Lower leg skin (tissue), 4 donors: ENCODE data around the gene VSTM2L. TPM values are rescaled to one million over a fixed set of nuclear protein-coding genes. Genes with fewer than 3 reads are reported as not detected.

Source experiments
- DNase-seq, 2 donors: peaks; one replicate each; pipeline ENCODE4 v3.0.0-alpha.2; 2019; ENCODE audit warnings: low spot score in 2 of 2
- H3K4me3 ChIP-seq: fragments of 200-600 bp; sonication (generic); 2 replicates; pipeline ENCODE4 v1.5.1; 2017; ENCODE audit warnings: mild to moderate bottlenecking, low read depth; ENCODE audit not compliant: poor library complexity, severe bottlenecking
- POLR2A ChIP-seq, 2 donors: fragments of 450-650 bp; IDR thresholded peaks; one replicate each; pipeline ENCODE4 v1.6.1; 2016 to 2017; ENCODE audit warnings: antibody characterized with exemption in 2 of 2, mild to moderate bottlenecking in 1 of 2, moderate library complexity in 1 of 2
- WGBS, 2 donors: methylation state at CpG; one replicate each; pipeline ENCODE4 v1.1.5; 2018; 5-methylcytosine and 5-hydroxymethylcytosine counted together
- intact Hi-C: fragments of 100-400 bp; cut with DNase I; formaldehyde crosslinking; loops from one replicate; pipeline ENCODE4 v1.15.0; 2023; ENCODE audit warnings: low total_unique reads
- total RNA-seq, 4 donors: library from RNA; depleted of rRNA; stranded (reverse); fragments of >200 nt; gene quantifications; one replicate each; pipeline ENCODE4 v1.1.0, GENCODE V29; 2016
- TF ChIP-seq, protein P1 (sequence below), 3 donors: fragments of 450-650 bp; IDR thresholded peaks; one replicate each; pipeline ENCODE4 v1.5.1; 2016; ENCODE audit warnings: antibody characterized with exemption in 3 of 3, mild to moderate bottlenecking in 3 of 3, moderate library complexity in 2 of 3

Gene VSTM2L
- total RNA-seq, 4 donors from 2014 or later: 0.64 to 15.9 (median 3.9) TPM

DNA sequence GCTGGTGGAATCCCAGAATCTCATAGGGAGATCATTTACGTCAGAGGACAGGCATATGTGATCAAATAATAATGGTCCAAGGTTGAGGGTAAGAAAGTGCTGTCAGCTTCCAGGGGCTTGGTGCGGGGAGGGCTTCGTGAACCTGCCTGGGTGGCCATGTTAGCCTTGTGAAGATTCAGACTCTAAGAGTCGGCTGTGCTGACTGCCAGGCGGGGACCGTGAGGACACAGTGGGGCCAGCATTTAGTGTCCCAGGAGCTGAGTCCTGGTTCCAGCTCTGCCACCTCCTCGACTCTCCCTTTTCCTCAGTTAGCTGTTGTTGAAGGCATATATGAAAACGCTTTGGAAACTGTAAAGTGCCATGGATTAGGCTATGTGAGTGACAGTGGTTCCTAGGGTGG, 33.5 kb downstream of the VSTM2L start:
- H3K4me3 ChIP-seq: no peak overlapping the region

DNA sequence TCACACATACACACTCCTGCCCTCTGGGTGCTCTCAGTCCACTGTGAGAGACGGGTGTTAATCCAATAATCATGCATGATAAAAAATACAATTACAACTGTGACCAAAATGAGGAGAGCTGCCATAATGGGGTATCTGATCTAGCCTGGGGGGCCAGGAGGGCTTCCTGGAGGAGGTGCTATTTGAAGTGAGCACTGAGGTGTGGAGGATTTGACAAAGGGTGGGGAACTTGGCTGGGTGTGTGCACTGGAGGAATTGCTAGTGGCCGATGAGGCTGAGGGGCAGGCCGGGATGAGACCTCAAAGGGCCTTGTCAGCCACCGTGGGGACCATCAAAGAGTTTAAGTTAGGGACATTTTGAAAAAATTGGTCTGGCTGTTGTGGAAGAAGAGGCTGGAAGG, 34.8 kb downstream of the VSTM2L start:
- intact Hi-C loops: no loop called here
- TF ChIP-seq, protein P1, sequence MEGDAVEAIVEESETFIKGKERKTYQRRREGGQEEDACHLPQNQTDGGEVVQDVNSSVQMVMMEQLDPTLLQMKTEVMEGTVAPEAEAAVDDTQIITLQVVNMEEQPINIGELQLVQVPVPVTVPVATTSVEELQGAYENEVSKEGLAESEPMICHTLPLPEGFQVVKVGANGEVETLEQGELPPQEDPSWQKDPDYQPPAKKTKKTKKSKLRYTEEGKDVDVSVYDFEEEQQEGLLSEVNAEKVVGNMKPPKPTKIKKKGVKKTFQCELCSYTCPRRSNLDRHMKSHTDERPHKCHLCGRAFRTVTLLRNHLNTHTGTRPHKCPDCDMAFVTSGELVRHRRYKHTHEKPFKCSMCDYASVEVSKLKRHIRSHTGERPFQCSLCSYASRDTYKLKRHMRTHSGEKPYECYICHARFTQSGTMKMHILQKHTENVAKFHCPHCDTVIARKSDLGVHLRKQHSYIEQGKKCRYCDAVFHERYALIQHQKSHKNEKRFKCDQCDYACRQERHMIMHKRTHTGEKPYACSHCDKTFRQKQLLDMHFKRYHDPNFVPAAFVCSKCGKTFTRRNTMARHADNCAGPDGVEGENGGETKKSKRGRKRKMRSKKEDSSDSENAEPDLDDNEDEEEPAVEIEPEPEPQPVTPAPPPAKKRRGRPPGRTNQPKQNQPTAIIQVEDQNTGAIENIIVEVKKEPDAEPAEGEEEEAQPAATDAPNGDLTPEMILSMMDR (IDR thresholded peaks at IDR 0.05): no peak
- no peak for TF ChIP-seq POLR2A (IDR thresholded peaks at IDR 0.05)
- DNase-seq: no peak
- H3K4me3 ChIP-seq: no peak overlapping the region
- 91 to 95% methylated on average over 4 of the region's 4 CpGs for WGBS, 2 donors

More for the DNA sequence above, 33.5 kb downstream of the VSTM2L start:
- no peak for DNase-seq
- WGBS, 2 donors: 92 to 94% methylated on average over 8 of the region's 8 CpGs
- intact Hi-C loops: no loop called here
- no peak for TF ChIP-seq POLR2A (IDR thresholded peaks at IDR 0.05)
- TF ChIP-seq, protein P1 (IDR thresholded peaks at IDR 0.05): no peak

DNA sequence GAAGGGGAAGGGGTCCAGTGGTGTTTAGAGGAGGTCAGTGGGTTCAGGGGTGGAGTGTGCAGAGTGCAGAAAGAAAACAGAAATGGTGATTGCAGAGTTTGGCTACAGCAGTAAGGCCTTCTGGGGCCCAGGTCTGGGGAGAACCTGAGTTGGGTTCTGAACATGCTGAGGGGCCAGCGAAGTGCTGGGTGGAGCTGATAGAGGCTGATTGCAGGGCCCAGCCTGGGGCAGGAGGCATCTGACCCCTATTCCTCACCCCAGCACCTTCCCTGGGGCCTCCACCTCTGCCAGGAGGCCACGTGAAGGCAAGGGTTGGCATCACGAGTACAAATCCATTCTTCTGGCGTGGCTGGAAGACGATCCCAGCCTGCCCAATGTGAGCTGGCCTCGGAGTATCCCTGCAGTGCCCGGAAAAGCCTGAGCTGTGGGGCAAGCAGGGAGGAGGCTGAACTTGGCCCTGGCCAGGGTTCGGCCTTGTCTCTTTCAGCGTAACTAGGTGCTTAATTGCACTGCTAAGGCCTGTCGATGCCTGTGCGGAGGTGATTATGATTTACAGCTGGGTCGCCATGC, 35.3 kb downstream of the VSTM2L start:
- 90 to 92% methylated on average over 10 to 12 of the region's 12 CpGs for WGBS, 2 donors
- intact Hi-C loops: no loop called here
- DNase-seq: no peak

DNA sequence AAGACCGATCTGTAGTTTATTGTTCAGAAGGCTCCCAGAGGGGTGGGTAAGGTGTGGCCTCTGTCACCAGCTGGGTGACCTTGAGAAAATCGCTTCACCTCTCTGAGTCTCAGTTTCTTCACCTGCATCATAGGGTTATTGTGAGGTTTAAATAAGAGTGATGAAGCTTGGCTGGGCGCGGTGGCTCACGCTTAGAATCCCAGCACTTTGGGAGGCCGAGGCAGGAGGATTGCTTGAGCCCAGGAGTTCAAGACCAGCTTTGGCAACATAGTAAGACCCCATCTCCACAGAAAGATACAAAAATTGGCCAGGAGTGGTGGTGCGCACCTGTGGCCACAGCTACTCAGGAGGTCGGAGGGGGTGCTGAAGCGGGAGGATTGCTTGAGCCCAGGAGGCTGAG, 36.0 kb downstream of the VSTM2L start:
- TF ChIP-seq POLR2A (IDR thresholded peaks at IDR 0.05): no peak
- TF ChIP-seq, protein P1 (IDR thresholded peaks at IDR 0.05): no peak
- intact Hi-C loops: no loop called here
- no peak for DNase-seq
- WGBS, 2 donors: 91 to 98% methylated on average over 9 of the region's 9 CpGs
- H3K4me3 ChIP-seq: no peak overlapping the region

More for the DNA sequence above, 35.3 kb downstream of the VSTM2L start:
- TF ChIP-seq, protein P1 (IDR thresholded peaks at IDR 0.05): no peak
- TF ChIP-seq POLR2A (IDR thresholded peaks at IDR 0.05): no peak
- no peak overlapping the region for H3K4me3 ChIP-seq

DNA sequence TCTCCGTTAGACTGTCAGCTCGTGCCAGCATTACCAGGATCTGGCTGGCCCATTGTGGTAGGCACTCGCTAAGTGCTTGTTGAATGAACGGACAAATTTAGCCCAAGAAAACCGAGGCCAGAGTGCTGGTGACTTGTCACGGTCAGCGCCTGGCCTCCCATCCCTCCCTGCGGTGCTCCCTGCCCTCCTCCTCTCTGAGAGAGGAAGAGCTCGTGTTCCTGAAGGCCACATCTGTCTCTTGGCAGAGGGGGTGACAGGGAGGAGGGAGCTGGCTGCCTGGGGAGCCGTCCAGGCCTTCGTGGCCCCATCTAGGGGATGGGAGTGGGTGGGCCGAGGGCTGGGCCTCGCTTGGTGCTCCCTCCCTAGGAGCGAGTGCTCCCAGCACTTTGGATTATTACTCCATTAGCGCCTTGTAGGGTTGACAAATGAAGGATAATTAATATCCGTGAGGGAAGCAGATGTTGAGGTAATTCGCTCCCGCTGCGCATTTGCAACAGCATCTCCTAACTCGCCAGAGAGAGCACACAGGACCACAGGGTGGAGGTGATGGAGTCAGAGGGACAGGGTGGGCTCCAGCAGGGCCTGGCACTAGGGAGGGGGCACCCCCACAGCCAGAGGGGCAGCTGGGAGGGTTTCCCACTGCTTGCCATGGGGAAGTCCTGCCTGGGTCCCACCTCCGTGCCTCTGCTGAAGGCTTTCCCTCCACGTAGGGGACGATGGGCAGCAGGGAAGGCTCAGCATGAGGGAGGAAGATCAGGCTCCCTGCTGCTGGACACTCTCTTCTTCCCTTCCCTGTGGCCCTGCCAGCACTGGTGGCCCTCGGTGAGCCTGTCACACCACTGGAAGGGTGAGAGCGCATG, 37.0 kb downstream of the VSTM2L start:
- intact Hi-C loops: no loop called here
- WGBS, 2 donors: 87 to 88% methylated on average over 25 of the region's 25 CpGs
- no peak for TF ChIP-seq POLR2A (IDR thresholded peaks at IDR 0.05)
- TF ChIP-seq, protein P1 (IDR thresholded peaks at IDR 0.05): no peak
- DNase-seq: peak in 1 of 2 donors; percentile 66
- H3K4me3 ChIP-seq: no peak overlapping the region
